ENCODE measurements around the gene SRM. TPM values are rescaled to one million over a fixed set of nuclear protein-coding genes. Genes with fewer than 3 reads are reported as not detected.
A peak's percentile ranks its signal among the peaks of the same experiment; 100 is the strongest.

Gene SRM
- total RNA-seq, 1 donor from 2014 or later = 147 TPM

DNA sequence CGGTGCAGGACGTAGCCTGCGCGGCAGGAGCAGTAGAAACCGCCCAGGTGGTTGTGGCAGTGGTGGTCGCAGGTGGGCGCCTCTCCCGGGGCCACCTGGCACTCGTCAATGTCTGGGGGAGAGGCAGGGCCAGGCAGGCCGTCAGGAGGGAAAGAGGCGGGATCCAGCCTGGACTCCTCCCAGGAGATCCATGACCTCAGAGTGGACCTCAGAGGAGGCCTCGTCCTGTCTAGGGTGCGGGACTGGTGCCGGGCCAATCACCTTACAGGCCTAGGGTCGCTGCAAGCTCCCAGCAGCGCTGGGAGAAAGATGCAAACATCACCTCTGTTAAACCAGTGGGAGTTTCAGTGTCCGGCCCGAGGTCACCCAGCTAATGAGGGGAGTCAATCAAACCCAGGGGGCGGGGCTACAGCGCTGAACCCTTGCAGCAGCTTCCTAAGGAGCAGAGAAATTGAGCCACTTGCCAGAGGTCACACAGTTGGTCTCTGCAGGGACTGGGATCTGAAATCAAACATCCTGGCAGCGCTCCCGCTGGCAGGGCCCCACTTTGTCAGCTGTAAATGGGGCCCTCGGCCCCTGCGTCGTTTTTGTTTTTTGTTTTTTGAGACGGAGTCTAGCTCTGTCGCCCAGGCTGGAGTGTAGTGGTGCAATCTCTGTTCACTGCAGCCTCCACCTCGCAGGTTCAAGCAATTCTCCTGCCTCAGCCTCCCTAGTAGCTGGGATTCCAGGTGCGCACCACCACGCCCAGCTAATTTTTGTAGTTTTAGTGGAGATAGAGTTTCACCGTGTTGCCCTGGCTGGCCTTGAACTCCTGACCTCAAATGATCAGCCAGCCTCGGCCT, 14.2 kb downstream of the SRM start:
- Mint-ChIP-seq H3K36me3 (ENCODE audit: low read depth) (no peaks in the 10 kb centered on the region), H3K9me3 (no peaks in the 10 kb centered on the region), H3K27me3 (ENCODE audit: low read depth) (no peaks in the 10 kb centered on the region), H3K4me3 (no peak overlapping the region), H3K4me1 (peaks cover 10% of the 10 kb centered on the region), H3K27ac (ENCODE audit: unreplicated experiment) (peak overlapping the region; percentile 62)
- peak; percentile 32 for DNase-seq (ENCODE audit: low read depth, low spot score)
- TF ChIP-seq, protein P1, sequence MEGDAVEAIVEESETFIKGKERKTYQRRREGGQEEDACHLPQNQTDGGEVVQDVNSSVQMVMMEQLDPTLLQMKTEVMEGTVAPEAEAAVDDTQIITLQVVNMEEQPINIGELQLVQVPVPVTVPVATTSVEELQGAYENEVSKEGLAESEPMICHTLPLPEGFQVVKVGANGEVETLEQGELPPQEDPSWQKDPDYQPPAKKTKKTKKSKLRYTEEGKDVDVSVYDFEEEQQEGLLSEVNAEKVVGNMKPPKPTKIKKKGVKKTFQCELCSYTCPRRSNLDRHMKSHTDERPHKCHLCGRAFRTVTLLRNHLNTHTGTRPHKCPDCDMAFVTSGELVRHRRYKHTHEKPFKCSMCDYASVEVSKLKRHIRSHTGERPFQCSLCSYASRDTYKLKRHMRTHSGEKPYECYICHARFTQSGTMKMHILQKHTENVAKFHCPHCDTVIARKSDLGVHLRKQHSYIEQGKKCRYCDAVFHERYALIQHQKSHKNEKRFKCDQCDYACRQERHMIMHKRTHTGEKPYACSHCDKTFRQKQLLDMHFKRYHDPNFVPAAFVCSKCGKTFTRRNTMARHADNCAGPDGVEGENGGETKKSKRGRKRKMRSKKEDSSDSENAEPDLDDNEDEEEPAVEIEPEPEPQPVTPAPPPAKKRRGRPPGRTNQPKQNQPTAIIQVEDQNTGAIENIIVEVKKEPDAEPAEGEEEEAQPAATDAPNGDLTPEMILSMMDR (conservative IDR thresholded peaks at IDR 0.05) = no peak

DNA sequence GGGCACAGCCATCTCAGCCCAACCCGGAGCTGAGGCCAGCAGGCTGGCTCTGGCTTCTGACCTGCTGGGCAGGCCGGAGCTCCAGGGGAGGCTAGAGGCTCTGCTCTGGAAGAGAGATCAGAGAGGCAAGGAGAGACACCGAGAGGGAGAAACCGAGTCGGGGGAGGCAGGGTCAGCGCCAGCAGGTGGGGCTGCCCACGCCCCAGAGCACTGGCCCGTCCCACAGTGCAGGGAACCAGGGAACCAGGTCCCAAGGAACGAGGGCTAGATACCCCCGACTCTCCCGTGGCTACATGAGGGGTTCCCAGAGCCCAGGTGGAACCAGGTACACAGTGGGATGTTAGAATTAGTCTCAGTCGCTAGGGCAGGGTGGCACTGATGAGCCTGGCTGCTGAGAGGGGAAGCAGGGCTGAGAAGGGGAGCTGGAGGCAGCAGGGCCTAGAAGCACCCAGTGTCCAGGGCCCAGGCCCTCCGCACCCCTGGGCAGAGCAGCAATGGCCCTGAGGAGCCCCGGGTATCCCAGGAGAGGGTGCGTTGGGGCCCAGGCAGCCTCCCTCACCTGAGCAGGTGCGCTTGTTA, 14.9 kb downstream of the SRM start:
- Mint-ChIP-seq H3K4me3 (no peak overlapping the region), H3K27ac (ENCODE audit: unreplicated experiment) (no peak overlapping the region), H3K9me3 (no peaks in the 10 kb centered on the region)

DNA sequence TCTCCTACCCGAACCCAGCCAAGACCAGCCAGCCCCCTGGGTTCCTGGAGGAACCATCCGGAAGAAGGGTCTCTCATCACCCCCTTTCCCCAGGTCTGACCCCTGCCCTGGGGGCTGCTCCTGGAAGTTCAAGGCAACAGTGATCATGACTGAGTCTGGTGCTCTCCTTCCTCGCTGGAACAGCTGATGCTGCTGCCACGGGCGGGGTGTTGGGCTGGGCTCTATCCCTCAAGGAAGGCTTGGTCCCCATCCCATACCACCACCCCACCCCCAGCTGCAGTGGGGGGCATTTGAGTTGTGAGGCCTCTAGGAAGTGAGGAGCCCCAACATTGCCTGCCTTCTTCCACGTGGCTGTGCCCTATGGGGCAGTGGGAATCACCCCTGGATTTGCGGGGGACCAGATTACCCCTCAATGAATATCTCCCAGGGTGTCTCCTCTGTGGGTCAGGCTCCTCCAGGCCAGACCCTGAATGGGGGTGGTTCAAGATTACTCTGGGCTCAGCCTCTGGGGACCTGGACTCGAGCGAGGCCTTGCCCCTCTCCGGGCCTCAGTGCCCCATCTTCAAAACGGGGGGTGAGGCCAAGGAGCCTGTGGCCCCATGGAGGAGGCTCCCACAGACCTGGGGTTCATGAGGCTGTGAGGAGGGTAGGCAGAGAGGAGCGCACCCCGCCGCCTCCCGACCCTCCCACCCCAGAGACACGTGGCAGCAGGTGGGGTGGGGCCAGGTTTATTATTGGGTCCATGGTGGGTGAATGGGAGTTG, 15.6 kb downstream of the SRM start:
- Mint-ChIP-seq H3K27ac (ENCODE audit: unreplicated experiment) (no peak overlapping the region), H3K9me3 (no peaks in the 10 kb centered on the region), H3K4me3 (no peak overlapping the region), H3K4me1 (peaks cover 5% of the 10 kb centered on the region), H3K27me3 (ENCODE audit: low read depth) (no peaks in the 10 kb centered on the region), H3K36me3 (ENCODE audit: low read depth) (no peaks in the 10 kb centered on the region)
- TF ChIP-seq, protein P1 (conservative IDR thresholded peaks at IDR 0.05) = no peak
- no peak for DNase-seq (ENCODE audit: low read depth, low spot score)

More for the DNA sequence above, 14.9 kb downstream of the SRM start:
- Mint-ChIP-seq H3K27me3 (ENCODE audit: low read depth) (no peaks in the 10 kb centered on the region), H3K36me3 (ENCODE audit: low read depth) (no peaks in the 10 kb centered on the region), H3K4me1 (peaks cover 6% of the 10 kb centered on the region)
- TF ChIP-seq, protein P1 (conservative IDR thresholded peaks at IDR 0.05) = no peak
- DNase-seq (ENCODE audit: low read depth, low spot score) = no peak

DNA sequence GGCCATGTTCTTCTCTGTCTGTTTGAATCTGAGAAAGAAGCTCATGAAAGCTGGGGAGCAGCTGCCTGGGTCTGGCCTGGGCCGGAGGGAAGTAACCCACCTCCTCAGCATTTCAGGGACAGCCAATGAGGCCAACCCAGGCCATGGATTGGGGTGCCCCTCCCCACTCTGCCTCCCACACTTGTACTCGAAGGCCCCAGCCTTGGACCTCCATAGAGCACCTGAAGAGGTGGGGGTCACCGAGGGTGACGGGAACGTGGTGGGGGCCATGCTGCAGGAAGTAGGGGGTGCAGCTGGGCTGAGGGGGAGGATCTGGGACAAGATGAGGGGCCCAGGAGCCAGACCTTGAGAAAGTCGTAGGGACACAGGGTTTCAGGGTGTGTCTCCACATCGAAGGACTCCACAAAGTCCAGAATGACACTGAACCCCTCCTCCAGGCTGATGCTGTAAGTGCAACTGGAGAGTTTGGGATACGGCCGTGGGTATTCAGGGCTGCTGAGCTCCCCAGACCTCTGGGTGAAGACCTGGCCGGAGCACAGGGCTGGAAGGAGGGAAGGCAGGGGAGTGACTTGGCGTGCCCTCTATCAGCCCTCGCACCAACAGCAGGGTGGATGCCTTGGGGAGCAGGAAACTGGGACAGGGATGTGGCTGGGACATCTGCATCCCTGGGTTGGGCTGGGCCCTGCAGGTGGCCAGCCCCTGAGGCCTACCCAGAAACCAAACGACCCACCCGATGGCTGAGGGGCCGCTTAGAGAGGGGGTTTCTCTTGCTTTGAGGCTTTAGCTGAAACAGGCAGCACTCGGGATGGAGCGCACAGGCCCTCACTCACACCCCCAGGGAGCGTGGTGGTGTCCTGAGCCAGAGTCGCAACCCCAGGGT, 16.6 kb downstream of the SRM start:
- no peaks in the 10 kb centered on the region for H3K27me3 Mint-ChIP-seq (ENCODE audit: low read depth)

More for the DNA sequence above, 16.6 kb downstream of the SRM start:
- Mint-ChIP-seq H3K27ac (ENCODE audit: unreplicated experiment) (no peak overlapping the region), H3K4me3 (no peak overlapping the region), H3K36me3 (ENCODE audit: low read depth) (no peaks in the 10 kb centered on the region), H3K9me3 (no peaks in the 10 kb centered on the region), H3K4me1 (peaks cover 5% of the 10 kb centered on the region)
- TF ChIP-seq, protein P1 (conservative IDR thresholded peaks at IDR 0.05) = no peak
- DNase-seq (ENCODE audit: low read depth, low spot score) = no peak

All from neural crest cell (in vitro differentiated cells).